ENCODE measurements around the gene MAP4K3.
A peak's percentile ranks its signal among the peaks of the same experiment; 100 is the strongest.
"Not testable (repeated sequence)": the region's sequence is repeated elsewhere in the genome, so short reads cannot be mapped to it uniquely, and the experiment has no call there.

The MAP4K3 gene

DNA sequence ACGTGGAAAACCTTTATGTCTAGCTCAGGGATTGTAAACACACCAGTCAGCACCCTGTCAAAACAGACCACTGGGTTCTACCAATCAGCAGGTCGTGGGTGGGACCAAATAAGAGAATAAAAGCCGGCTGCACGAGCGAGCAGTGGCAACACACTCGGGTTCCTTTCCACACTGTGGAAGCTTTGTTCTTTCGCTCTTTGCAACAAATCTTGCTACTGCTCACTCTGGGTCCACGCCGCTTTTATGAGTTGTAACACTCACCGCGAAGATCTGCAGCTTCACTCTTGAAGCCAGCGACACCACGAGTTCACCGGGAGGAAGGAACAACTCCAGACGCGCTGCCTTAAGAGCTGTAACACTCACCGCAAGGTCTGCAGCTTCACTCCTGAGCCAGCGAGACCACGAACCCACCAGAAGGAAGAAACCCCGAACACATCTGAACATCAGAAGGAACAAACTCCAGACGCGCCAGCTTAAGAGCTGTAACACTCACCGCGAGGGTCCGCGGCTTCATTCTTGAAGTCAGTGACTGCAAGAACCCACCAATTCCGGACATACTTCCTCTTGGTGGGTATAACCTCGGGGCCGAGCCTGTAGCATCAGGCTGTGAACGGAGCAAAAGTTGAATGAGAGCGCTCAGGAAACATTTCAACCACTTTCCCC lies 192.0 kb downstream of the MAP4K3 start:
- not testable (repeated sequence) for H3K27me3 ChIP-seq (ENCODE audit: control insufficient read depth, insufficient read depth, low read length); H3K27ac ChIP-seq (ENCODE audit: low read length); H3K36me3 ChIP-seq (ENCODE audit: control insufficient read depth, insufficient read depth, low read length); H3K4me1 ChIP-seq (ENCODE audit: control insufficient read depth, insufficient read depth, low read length); H3K9me3 ChIP-seq (ENCODE audit: control insufficient read depth, insufficient read depth, low read length); H3K4me3 ChIP-seq (ENCODE audit: low read length); DNase-seq (ENCODE audit: low read depth, low spot score)
- no CpG with 5 or more reads among the region's 31 CpGs for WGBS (ENCODE audit: insufficient coverage, insufficient read length)

DNA sequence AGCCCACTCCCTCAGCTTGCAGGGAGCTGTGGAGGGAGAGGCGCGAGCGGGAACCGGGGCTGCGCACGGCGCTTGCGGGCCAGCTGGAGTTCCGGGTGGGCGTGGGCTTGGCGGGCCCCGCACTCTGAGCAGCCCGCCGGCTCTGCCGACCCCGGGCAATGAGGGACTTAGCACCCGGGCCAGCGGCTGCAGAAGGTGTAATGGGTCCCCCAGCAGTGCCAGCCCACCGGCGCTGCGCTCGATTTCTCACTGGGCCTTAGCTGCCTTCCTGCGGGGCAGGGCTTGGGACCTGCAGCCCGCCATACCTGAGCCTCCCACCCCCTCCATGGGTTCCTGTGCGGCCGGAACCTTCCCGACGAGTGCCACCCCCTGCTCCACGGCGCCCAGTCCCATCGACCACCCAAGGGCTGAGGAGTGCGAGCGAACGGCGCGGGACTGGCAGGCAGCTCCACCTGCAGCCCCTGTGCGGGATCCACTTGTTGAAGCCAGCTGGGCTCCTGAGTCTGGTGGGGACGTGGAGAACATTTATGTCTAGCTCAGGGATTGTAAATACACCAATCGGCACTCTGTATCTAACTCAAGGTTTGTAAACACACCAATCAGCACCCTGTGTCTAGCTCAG lies 192.7 kb downstream of the MAP4K3 start:
- DNase-seq (ENCODE audit: low read depth, low spot score); H3K4me1 ChIP-seq (ENCODE audit: control insufficient read depth, insufficient read depth, low read length); H3K27me3 ChIP-seq (ENCODE audit: control insufficient read depth, insufficient read depth, low read length); H3K27ac ChIP-seq (ENCODE audit: low read length); H3K36me3 ChIP-seq (ENCODE audit: control insufficient read depth, insufficient read depth, low read length); H3K9me3 ChIP-seq (ENCODE audit: control insufficient read depth, insufficient read depth, low read length); H3K4me3 ChIP-seq (ENCODE audit: low read length): not testable (repeated sequence)
- no CpG with 5 or more reads among the region's 39 CpGs for WGBS (ENCODE audit: insufficient coverage, insufficient read length)

DNA sequence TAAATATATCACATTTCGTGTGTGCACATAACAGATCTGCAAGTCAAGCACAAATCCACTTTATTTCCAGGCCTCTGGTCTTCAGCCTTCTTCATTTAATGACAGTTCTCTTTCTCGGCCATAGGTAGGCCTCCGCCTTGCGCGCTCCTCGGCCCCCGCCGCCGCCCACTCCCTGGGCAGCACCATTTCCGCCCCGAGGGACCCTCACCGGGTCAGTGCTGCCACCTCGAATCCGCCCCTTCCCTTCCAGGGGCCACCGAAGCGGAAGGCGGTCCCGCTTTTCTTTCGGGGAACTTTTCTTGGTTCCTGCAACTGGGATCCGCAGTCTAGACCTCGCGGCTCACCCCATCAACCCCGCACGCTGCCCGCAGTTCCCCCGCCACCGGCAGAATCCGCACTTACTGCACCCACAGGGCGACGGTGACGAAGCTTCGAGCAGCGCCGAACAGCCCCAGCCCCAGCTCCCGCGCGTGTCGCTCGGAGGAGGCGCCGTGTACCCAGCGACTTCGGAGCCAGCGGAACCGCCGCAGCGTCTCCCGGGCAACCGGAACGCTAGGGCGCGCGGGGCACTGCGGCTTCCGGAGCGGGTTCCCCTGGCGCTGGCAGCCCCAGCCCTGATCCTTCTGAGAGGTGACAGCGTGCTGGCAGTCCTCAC lies 193.5 kb downstream of the MAP4K3 start, which contains the start of gene CDKL4:
Gene CDKL4 (minus strand): TSS at position 502 of the 655 bp plus-strand sequence.
- Histone ChIP-seq H3K9me3 (ENCODE audit: control insufficient read depth, insufficient read depth, low read length) (no peaks in the 10 kb centered on the region), H3K4me3 (ENCODE audit: low read length) (no peak within 1 kb of the TSS), H3K27me3 (ENCODE audit: control insufficient read depth, insufficient read depth, low read length) (no peaks in the 10 kb centered on the region), H3K27ac (ENCODE audit: low read length) (no peak within 1 kb of the TSS), H3K36me3 (ENCODE audit: control insufficient read depth, insufficient read depth, low read length) (no peaks in the 10 kb centered on the region), H3K4me1 (ENCODE audit: control insufficient read depth, insufficient read depth, low read length) (no peaks in the 10 kb centered on the region; the same call in 1 of the 2 replicates)
- no CpG with 5 or more reads among the region's 58 CpGs for WGBS (ENCODE audit: insufficient coverage, insufficient read length)
- DNase-seq (ENCODE audit: low read depth, low spot score) = no peak

DNA sequence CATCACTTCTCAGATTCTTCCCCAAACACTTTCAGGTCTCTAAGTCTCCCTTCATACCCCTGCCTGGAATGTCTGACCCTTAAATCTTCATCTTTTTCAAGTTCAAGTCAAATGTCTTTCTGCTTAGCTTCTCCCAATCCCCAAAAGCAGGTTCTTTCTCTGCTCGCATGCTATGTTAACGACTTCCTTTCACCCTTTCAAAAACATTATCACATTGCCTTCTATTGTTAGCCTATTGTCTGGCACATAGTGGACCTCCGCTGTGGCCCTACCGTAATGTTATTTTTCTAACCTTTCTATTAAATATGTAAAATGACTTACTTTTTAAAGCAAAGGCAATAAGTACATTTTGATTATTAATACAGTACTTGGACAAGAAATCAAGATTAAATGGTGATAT lies 195.5 kb downstream of the MAP4K3 start:
- Histone ChIP-seq H3K27me3 (ENCODE audit: control insufficient read depth, insufficient read depth, low read length) (no peaks in the 10 kb centered on the region), H3K4me3 (ENCODE audit: low read length) (no peak overlapping the region), H3K36me3 (ENCODE audit: control insufficient read depth, insufficient read depth, low read length) (no peaks in the 10 kb centered on the region), H3K27ac (ENCODE audit: low read length) (no peak overlapping the region), H3K9me3 (ENCODE audit: control insufficient read depth, insufficient read depth, low read length) (no peaks in the 10 kb centered on the region), H3K4me1 (ENCODE audit: control insufficient read depth, insufficient read depth, low read length) (no peaks in the 10 kb centered on the region; the same call in 1 of the 2 replicates)
- no CpG with 5 or more reads among the region's 4 CpGs for WGBS (ENCODE audit: insufficient coverage, insufficient read length)
- no peak for DNase-seq (ENCODE audit: low read depth, low spot score)

DNA sequence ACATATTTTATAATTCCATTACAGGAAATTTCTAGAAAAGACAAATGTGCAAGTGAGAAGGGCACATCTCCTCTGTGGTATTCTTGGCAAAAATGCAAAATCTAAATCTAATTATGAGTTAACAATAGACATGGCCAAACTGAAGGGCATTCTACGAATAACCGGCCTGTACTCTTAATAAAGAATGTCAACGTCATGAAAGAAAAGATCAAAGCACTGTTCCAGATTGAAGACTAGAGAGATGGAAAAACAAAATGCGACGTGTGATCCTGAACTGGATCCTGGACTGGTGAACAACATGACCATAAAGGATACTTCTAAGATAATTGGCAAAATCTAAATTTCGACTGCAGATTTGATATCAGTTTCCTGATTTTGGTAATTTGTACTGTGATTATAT lies 196.3 kb downstream of the MAP4K3 start:
- Histone ChIP-seq H3K4me1 (ENCODE audit: control insufficient read depth, insufficient read depth, low read length) (no peaks in the 10 kb centered on the region; the same call in 1 of the 2 replicates), H3K9me3 (ENCODE audit: control insufficient read depth, insufficient read depth, low read length) (no peaks in the 10 kb centered on the region), H3K36me3 (ENCODE audit: control insufficient read depth, insufficient read depth, low read length) (no peaks in the 10 kb centered on the region), H3K4me3 (ENCODE audit: low read length) (no peak overlapping the region), H3K27ac (ENCODE audit: low read length) (no peak overlapping the region), H3K27me3 (ENCODE audit: control insufficient read depth, insufficient read depth, low read length) (no peaks in the 10 kb centered on the region)
- WGBS (ENCODE audit: insufficient coverage, insufficient read length) = no CpG with 5 or more reads among the region's 6 CpGs
- DNase-seq (ENCODE audit: low read depth, low spot score) = no peak

DNA sequence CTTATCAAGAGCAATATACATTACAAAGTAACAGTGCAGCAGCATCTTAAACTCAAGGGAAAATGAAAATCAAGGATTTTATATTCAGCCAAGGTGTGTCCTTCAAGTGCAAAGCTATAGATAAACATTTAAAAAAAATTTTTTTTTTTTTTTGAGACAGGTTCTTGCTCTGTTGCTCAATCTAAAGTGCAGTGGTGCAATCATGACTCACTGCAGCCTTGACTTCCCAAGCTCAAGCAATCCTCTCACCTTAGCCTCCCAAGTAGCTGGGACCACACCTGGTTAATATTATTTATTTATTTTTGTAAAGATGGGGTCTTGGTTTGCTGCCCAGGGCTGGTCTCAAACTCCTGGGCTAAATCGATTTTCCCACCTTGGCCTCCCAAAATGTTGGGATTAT lies 202.3 kb downstream of the MAP4K3 start:
- no peak overlapping the region for H3K27ac ChIP-seq (ENCODE audit: low read length)
- H3K27me3 ChIP-seq (ENCODE audit: control insufficient read depth, insufficient read depth, low read length) = no peaks in the 10 kb centered on the region

DNA sequence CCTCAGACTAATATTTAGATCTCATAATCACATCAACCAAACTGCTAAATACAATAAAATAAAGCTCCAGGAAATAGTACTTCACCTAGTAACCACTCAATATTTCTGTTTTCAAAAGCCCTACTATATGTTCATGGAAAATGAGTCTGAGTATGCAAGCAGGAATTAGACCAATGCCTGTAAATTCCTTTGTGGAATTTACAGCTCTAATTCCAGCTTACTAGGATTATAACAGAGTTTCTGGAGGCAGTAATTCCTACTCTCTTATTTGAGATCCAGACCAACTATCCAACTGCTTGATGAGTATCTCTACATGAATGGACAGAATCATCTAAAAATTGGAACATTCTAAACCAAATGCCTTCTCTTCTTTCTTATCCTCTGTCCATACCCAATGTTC lies 204.9 kb downstream of the MAP4K3 start:
- H3K36me3 ChIP-seq (ENCODE audit: control insufficient read depth, insufficient read depth, low read length) = no peaks in the 10 kb centered on the region
- no peaks in the 10 kb centered on the region for H3K4me1 ChIP-seq (ENCODE audit: control insufficient read depth, insufficient read depth, low read length)
- H3K9me3 ChIP-seq (ENCODE audit: control insufficient read depth, insufficient read depth, low read length) = no peaks in the 10 kb centered on the region
- H3K27me3 ChIP-seq (ENCODE audit: control insufficient read depth, insufficient read depth, low read length) = no peaks in the 10 kb centered on the region
- no peak for DNase-seq (ENCODE audit: low read depth, low spot score)
- no peak overlapping the region for H3K27ac ChIP-seq (ENCODE audit: low read length)
- no peak overlapping the region for H3K4me3 ChIP-seq (ENCODE audit: low read length)

More for the DNA sequence above, 202.3 kb downstream of the MAP4K3 start:
- Histone ChIP-seq H3K9me3 (ENCODE audit: control insufficient read depth, insufficient read depth, low read length) (no peaks in the 10 kb centered on the region), H3K36me3 (ENCODE audit: control insufficient read depth, insufficient read depth, low read length) (no peaks in the 10 kb centered on the region), H3K4me3 (ENCODE audit: low read length) (no peak overlapping the region), H3K4me1 (ENCODE audit: control insufficient read depth, insufficient read depth, low read length) (no peaks in the 10 kb centered on the region)
- WGBS (ENCODE audit: insufficient coverage, insufficient read length) = no CpG with 5 or more reads among the region's 1 CpG
- no peak for DNase-seq (ENCODE audit: low read depth, low spot score)

DNA sequence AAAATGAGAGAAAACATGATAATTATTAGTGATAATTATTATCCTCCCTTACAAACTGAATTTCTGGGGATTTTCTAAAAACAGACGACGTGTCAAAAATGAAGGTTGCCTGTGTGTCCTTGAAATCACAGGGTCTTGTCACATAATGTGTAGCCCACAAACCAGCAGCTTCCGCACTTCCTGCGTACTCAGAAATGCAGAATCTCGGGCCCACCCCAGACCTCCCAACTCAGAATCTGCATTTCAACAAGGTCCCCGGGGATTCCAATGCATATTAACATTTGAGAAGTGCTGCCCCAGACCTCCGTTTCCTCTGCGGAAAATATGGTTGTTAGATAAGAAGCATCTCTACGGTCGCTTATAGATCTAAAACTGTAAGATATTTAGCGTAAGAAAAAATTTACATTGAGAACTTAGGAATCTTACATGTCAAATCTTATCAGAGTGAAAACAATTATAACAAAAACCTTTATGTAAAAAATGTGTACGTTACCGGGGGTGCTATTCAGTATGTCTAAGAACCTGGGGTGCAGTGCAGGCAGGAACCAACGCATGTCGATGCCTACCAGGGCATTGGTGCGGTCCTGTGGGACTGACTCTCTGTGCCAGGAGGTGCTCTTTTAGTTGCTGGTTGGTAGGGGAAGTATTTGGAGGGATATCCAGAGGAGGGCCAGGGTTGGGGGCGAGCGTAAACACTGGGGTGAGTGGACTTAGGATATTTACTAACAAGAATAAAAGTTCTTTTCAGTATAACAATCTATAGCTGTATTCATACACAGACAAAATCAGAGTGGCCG lies 208.5 kb downstream of the MAP4K3 start:
- H3K27ac ChIP-seq (ENCODE audit: low read length) = no peak overlapping the region
- H3K4me1 ChIP-seq (ENCODE audit: control insufficient read depth, insufficient read depth, low read length) = no peaks in the 10 kb centered on the region
- peak overlapping the region; percentile 7; the same call in 1 of the 2 replicates for H3K4me3 ChIP-seq (ENCODE audit: low read length)
- H3K27me3 ChIP-seq (ENCODE audit: control insufficient read depth, insufficient read depth, low read length) = no peaks in the 10 kb centered on the region
- no CpG with 5 or more reads among the region's 19 CpGs for WGBS (ENCODE audit: insufficient coverage, insufficient read length)
- no peaks in the 10 kb centered on the region for H3K9me3 ChIP-seq (ENCODE audit: control insufficient read depth, insufficient read depth, low read length)
- DNase-seq (ENCODE audit: low read depth, low spot score) = peak; percentile 45
- no peaks in the 10 kb centered on the region for H3K36me3 ChIP-seq (ENCODE audit: control insufficient read depth, insufficient read depth, low read length)

DNA sequence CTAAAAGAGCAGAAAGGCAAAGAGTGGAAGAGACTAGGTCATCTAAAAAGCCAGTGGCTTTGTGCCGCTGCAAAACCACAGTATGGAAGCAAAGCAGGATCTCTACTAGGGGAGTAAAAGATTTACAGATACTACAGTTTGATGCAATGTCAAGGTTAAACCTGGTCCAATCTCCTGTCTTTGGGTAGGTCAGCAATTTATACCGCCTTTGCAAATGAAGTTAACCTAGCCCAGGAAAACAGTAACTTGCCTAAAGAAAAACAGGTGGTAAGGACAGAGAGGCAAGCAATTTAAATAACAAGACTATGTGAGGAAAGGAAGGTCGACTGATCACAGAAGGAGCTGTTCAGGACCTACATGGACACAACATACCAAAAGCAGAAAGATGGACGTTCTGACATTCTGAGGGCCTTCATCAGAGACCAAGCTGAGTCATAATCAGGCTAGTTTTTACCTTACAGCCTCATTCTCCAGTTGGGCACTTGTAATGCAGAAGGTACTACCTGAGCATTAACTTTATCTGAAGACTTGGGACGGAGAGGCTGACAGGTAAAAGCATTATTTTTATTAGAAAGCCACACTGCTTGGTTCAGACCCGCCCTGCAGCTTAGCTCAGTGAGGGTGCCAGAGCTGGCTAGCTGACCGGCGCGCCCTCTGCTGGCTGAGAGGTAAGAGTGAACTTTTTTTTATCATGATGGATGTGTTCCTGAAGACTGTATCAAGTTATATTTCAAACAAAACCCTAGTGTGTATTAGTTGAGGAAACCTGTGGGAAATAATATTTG lies 209.3 kb downstream of the MAP4K3 start:
- Histone ChIP-seq H3K36me3 (ENCODE audit: control insufficient read depth, insufficient read depth, low read length) (no peaks in the 10 kb centered on the region), H3K9me3 (ENCODE audit: control insufficient read depth, insufficient read depth, low read length) (no peaks in the 10 kb centered on the region), H3K4me1 (ENCODE audit: control insufficient read depth, insufficient read depth, low read length) (no peaks in the 10 kb centered on the region), H3K27ac (ENCODE audit: low read length) (no peak overlapping the region), H3K4me3 (ENCODE audit: low read length) (no peak overlapping the region), H3K27me3 (ENCODE audit: control insufficient read depth, insufficient read depth, low read length) (no peaks in the 10 kb centered on the region)
- no CpG with 5 or more reads among the region's 9 CpGs for WGBS (ENCODE audit: insufficient coverage, insufficient read length)
- DNase-seq (ENCODE audit: low read depth, low spot score) = peak; percentile 43

DNA sequence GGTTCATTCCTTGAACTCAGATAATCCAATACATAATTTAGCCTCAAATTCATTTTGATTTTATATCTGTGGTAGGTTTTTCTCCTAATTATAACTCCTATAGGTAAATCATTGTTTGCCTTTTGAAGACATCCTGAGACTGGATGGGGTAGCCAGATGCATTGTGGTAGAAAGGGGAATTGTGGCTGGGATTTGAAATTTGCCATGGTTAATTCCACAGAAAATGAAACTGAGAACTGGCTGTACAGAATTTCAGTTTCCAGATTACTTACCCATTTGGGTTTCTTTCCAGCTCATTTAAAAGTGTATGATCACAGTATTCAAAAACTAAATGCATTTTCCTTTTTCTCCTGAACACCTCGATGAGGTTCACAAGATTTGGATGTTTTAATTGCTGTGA lies 211.5 kb downstream of the MAP4K3 start:
- no CpG with 5 or more reads among the region's 1 CpG for WGBS (ENCODE audit: insufficient coverage, insufficient read length)
- Histone ChIP-seq H3K4me1 (ENCODE audit: control insufficient read depth, insufficient read depth, low read length) (no peaks in the 10 kb centered on the region), H3K4me3 (ENCODE audit: low read length) (no peak overlapping the region), H3K9me3 (ENCODE audit: control insufficient read depth, insufficient read depth, low read length) (no peaks in the 10 kb centered on the region), H3K27me3 (ENCODE audit: control insufficient read depth, insufficient read depth, low read length) (no peaks in the 10 kb centered on the region), H3K36me3 (ENCODE audit: control insufficient read depth, insufficient read depth, low read length) (no peaks in the 10 kb centered on the region), H3K27ac (ENCODE audit: low read length) (no peak overlapping the region)
- DNase-seq (ENCODE audit: low read depth, low spot score) = no peak
